RWPE2 (cell line): ENCODE results near the gene EEF2K.

Source experiments
- ATAC-seq: fragments of 200-7000 bp; cut with Tn5 transposase; 3 replicates; pipeline ENCODE4 v1.9.1; 2021; ENCODE audit warnings: low read depth
- DNase-seq: peaks from one replicate; pipeline ENCODE4 v3.0.0-alpha.2; 2020; ENCODE audit warnings: low spot score
- H3K27ac ChIP-seq: fragments of 450-650 bp; 2 replicates; pipeline ENCODE4 v1.5.1; 2017; ENCODE audit warnings: mild to moderate bottlenecking; ENCODE audit not compliant: poor library complexity, severe bottlenecking
- H3K27me3 ChIP-seq: fragments of 250-450 bp; sonication (Bioruptor Pico); 2 replicates; pipeline ENCODE4 v1.5.1; 2021; ENCODE audit warnings: mild to moderate bottlenecking, moderate library complexity; ENCODE audit not compliant: insufficient read depth, poor library complexity, severe bottlenecking
- H3K36me3 ChIP-seq: fragments of 250-450 bp; sonication (Bioruptor Pico); 2 replicates; pipeline ENCODE4 v1.5.1; 2020; ENCODE audit warnings: low read depth, mild to moderate bottlenecking, moderate library complexity
- H3K4me1 ChIP-seq: fragments of 250-450 bp; sonication (Bioruptor Pico); 2 replicates; pipeline ENCODE4 v1.5.1; 2021; ENCODE audit warnings: mild to moderate bottlenecking, moderate library complexity; ENCODE audit not compliant: insufficient read depth, poor library complexity, severe bottlenecking
- H3K4me3 ChIP-seq: fragments of 250-450 bp; sonication (Bioruptor Pico); 2 replicates; pipeline ENCODE4 v1.5.1; 2021; ENCODE audit warnings: mild to moderate bottlenecking, moderate library complexity; ENCODE audit not compliant: severe bottlenecking
- H3K9me3 ChIP-seq: fragments of 250-450 bp; sonication (Bioruptor Pico); 2 replicates; pipeline ENCODE4 v1.5.1; 2021; ENCODE audit warnings: mild to moderate bottlenecking, moderate library complexity; ENCODE audit not compliant: severe bottlenecking
- TF ChIP-seq, protein P1 (sequence below): fragments of 450-650 bp; IDR thresholded peaks from one replicate; pipeline ENCODE4 v1.5.1; 2017; ENCODE audit warnings: mild to moderate bottlenecking, moderate library complexity; ENCODE audit not compliant: poor library complexity, severe bottlenecking

The EEF2K gene

DNA sequence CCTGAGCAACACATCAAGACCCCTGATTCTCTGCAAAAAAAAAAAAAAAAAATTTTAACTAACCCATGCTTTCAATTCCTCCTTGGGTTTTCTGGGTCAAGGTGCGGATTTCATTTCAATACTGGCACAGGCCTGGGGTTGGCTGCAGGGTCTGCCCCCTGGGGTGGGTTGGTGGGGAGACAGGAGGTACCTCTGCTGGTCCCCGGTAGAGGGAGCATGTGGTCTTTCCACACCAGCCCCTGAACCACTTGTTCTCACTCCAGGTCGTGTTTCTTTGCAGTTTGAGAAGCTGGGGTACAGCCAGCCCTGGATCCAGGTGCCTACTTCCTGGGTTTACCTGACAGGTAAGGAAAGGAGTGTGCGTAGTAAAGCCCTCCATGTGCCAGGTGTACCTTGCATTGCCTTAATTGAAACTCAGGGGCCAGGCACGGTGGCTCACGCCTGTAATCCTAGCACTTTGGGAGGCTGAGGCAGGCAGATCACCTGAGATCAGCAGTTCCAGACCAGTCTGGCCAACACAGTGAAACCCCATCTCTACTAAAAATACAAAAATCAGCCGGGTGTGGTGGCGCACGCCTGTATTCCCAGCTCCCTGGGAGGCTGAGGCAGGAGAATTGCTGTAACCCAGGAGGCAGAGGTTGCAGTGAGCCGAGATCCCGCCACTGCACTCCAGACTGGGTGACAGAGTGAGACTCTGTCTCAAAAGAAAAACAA is 22.0 kb upstream of the EEF2K start:
- Histone ChIP-seq H3K27ac (no peak overlapping the region), H3K9me3 (no peaks in the 10 kb centered on the region), H3K4me3 (no peak overlapping the region), H3K36me3 (no peaks in the 10 kb centered on the region), H3K27me3 (no peaks in the 10 kb centered on the region), H3K4me1 (no peaks in the 10 kb centered on the region)
- TF ChIP-seq, protein P1, sequence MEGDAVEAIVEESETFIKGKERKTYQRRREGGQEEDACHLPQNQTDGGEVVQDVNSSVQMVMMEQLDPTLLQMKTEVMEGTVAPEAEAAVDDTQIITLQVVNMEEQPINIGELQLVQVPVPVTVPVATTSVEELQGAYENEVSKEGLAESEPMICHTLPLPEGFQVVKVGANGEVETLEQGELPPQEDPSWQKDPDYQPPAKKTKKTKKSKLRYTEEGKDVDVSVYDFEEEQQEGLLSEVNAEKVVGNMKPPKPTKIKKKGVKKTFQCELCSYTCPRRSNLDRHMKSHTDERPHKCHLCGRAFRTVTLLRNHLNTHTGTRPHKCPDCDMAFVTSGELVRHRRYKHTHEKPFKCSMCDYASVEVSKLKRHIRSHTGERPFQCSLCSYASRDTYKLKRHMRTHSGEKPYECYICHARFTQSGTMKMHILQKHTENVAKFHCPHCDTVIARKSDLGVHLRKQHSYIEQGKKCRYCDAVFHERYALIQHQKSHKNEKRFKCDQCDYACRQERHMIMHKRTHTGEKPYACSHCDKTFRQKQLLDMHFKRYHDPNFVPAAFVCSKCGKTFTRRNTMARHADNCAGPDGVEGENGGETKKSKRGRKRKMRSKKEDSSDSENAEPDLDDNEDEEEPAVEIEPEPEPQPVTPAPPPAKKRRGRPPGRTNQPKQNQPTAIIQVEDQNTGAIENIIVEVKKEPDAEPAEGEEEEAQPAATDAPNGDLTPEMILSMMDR, result peak; percentile 30
- no peak for DNase-seq
- peak; percentile 43; the same call in 1 of the 3 replicates for ATAC-seq

GRCh38 chr16:22184615-22184968 is 21.5 kb upstream of the EEF2K start:
- TF ChIP-seq, protein P1, result no peak
- ATAC-seq (no peak), DNase-seq (no peak)
- no peaks in the 10 kb centered on the region for H3K36me3 ChIP-seq
- H3K4me1 ChIP-seq, result peaks cover 4% of the 10 kb centered on the region
- H3K4me3 ChIP-seq, result no peak overlapping the region
- H3K27me3 ChIP-seq, result no peaks in the 10 kb centered on the region
- H3K27ac ChIP-seq, result no peak overlapping the region
- H3K9me3 ChIP-seq, result no peaks in the 10 kb centered on the region

DNA sequence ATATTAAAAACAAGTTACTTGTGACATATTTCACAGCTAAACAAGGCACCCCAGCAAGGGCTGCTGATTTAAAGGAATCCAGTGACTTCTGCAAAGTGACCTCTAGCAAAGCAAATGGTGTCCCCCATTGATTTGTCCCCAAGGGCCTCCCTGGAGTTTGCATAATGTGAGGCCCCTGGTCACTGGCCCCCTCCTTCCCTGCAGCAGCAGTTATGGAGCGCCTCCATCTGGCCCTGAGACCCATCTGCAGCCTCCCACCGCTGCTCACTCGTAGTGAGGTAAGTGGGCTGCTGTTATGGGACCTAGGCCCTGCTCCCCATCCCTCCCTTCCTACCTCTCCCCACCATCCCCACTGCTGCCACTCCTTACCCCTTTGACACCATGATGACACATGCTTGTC is 19.6 kb upstream of the EEF2K start:
- H3K27ac ChIP-seq, result no peak overlapping the region
- ATAC-seq, result no peak
- DNase-seq, result no peak
- H3K4me3 ChIP-seq, result no peak overlapping the region
- TF ChIP-seq, protein P1, result no peak
- H3K36me3 ChIP-seq, result no peaks in the 10 kb centered on the region
- peaks cover 6% of the 10 kb centered on the region for H3K4me1 ChIP-seq
- H3K9me3 ChIP-seq, result no peaks in the 10 kb centered on the region
- H3K27me3 ChIP-seq, result no peaks in the 10 kb centered on the region

- no peak for DNase-seq
- H3K4me1 ChIP-seq, result peaks cover 15% of the 10 kb centered on the region
- H3K4me3 ChIP-seq, result no peak overlapping the region
Measured at GRCh38 chr16:22188267-22188594, 17.8 kb upstream of the EEF2K start.

More at GRCh38 chr16:22188267-22188594, 17.8 kb upstream of the EEF2K start:
- ATAC-seq, result no peak
- no peaks in the 10 kb centered on the region for H3K27me3 ChIP-seq
- H3K27ac ChIP-seq, result no peak overlapping the region
- H3K9me3 ChIP-seq, result no peaks in the 10 kb centered on the region
- TF ChIP-seq, protein P1, result no peak
- H3K36me3 ChIP-seq, result no peaks in the 10 kb centered on the region
